ENCODE data around the gene MT1F.

- TF ChIP-seq, protein P1, sequence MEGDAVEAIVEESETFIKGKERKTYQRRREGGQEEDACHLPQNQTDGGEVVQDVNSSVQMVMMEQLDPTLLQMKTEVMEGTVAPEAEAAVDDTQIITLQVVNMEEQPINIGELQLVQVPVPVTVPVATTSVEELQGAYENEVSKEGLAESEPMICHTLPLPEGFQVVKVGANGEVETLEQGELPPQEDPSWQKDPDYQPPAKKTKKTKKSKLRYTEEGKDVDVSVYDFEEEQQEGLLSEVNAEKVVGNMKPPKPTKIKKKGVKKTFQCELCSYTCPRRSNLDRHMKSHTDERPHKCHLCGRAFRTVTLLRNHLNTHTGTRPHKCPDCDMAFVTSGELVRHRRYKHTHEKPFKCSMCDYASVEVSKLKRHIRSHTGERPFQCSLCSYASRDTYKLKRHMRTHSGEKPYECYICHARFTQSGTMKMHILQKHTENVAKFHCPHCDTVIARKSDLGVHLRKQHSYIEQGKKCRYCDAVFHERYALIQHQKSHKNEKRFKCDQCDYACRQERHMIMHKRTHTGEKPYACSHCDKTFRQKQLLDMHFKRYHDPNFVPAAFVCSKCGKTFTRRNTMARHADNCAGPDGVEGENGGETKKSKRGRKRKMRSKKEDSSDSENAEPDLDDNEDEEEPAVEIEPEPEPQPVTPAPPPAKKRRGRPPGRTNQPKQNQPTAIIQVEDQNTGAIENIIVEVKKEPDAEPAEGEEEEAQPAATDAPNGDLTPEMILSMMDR (conservative IDR thresholded peaks at IDR 0.05; ENCODE audit: low read length) = no peak
- TF ChIP-seq EZH2phosphoT487 (IDR thresholded peaks at IDR 0.05; ENCODE audit: borderline replicate concordance) = no peak
These were observed 17.7 kb upstream of the MT1F start for GRCh38 chr16:56640076-56640475.

All from Loucy (cell line).